Heart left ventricle (tissue), 16 donors: Measurements from ENCODE around the gene CALML5. TPM values are rescaled to one million over a fixed set of nuclear protein-coding genes. Genes with fewer than 3 reads are reported as not detected.

ENCODE experiments used
- ATAC-seq, 4 donors: fragments of 200-7000 bp; cut with Tn5 transposase; one replicate each; pipeline ENCODE4 v1.9.1; 2020 to 2022; ENCODE audit warnings: moderate library complexity in 4 of 4, mild to moderate bottlenecking in 3 of 4, moderate number of reproducible peaks in 1 of 4
- DNase-seq, 5 donors: peaks; one replicate each; pipeline ENCODE4 v3.0.0-alpha.2; 2020
- H3K27ac ChIP-seq, 12 donors: fragments of 200-600 bp; sonication (generic) in 4 of 12; one replicate each; pipeline versions ENCODE4 v1.5.0 to v1.8.0; 2016 to 2022; ENCODE audit warnings: mild to moderate bottlenecking in 2 of 12
- H3K27me3 ChIP-seq, 9 donors: fragments of 200-600 bp; sonication (generic) in 2 of 9; one replicate each; pipeline versions ENCODE4 v1.5.1 to v1.8.0; 2016 to 2022; ENCODE audit warnings: mild to moderate bottlenecking in 3 of 9
- H3K36me3 ChIP-seq, 9 donors: fragments of 200-600 bp; sonication (generic) in 2 of 9; one replicate each; pipeline versions ENCODE4 v1.5.0 to v1.8.0; 2018 to 2022; ENCODE audit warnings: mild to moderate bottlenecking in 2 of 9
- H3K4me1 ChIP-seq, 12 donors: fragments of 200-600 bp; sonication (generic) in 4 of 12; one replicate each; pipeline versions ENCODE4 v1.5.0 to v1.8.0; 2016 to 2022; ENCODE audit warnings: mild to moderate bottlenecking in 3 of 12
- H3K4me3 ChIP-seq, 12 donors: fragments of 200-600 bp; sonication (generic) in 4 of 12; one replicate each; pipeline versions ENCODE4 v1.5.0 to v1.8.0; 2017 to 2022; ENCODE audit warnings: mild to moderate bottlenecking in 9 of 12, moderate library complexity in 4 of 12
- H3K9me3 ChIP-seq, 12 donors: fragments of 200-600 bp; sonication (generic) in 4 of 12; one replicate each; pipeline versions ENCODE4 v1.5.0 to v1.8.0; 2016 to 2022; ENCODE audit warnings: mild to moderate bottlenecking in 1 of 12
- CTCF ChIP-seq, 12 donors: fragments of 200-600 bp; sonication (generic) in 4 of 12; IDR thresholded peaks; one replicate each; pipeline versions ENCODE4 v1.5.0 to v1.8.0; 2018 to 2022; ENCODE audit warnings: antibody characterized with exemption in 12 of 12, mild to moderate bottlenecking in 5 of 12
- POLR2A ChIP-seq, 2 donors: fragments of 450-650 bp; IDR thresholded peaks; one replicate each; pipeline ENCODE4 v1.6.1; 2017; ENCODE audit warnings: antibody characterized with exemption in 2 of 2, mild to moderate bottlenecking in 2 of 2, moderate library complexity in 2 of 2
- WGBS, 4 donors: extraction: QIAGEN DNeasy Blood & Tissue Kit in 2 of 4; methylation state at CpG; one replicate each; pipeline versions ENCODE4 v1.1.5 to v1.1.7; 2013 to 2018; 5-methylcytosine and 5-hydroxymethylcytosine counted together
- intact Hi-C, 10 donors: fragments of 100-400 bp; cut with DNase I; formaldehyde crosslinking; loops; one replicate each; pipeline versions ENCODE4 v1.11.1 to v1.14.2; 2022
- polyA plus RNA-seq, 2 donors: library from polyadenylated mRNA; stranded (reverse); fragments of 200-250 nt; gene quantifications; one replicate each; pipeline ENCODE4 v1.2.3, GENCODE V29; 2013
- total RNA-seq, 9 donors: library from RNA; depleted of rRNA in 2 of 9; stranded (reverse); fragments of >200 nt in 2 of 9; fragmentation: NEBNext Ultra II Directional in 3 of 9; extraction: Animal tissue kit (Norgen Biotek cat#: 25700) in 3 of 9; gene quantifications; one replicate each; pipeline versions ENCODE4 v1.1.0 to v1.2.4, GENCODE V29; 2016 to 2023
- donor health status: ischemic (EF 13 %, LVEDD 7.1; RV severe dilation, severe dysfunction).
- donor health status: healthy with polysubstance abuse.
- donor health status: DM: no; HTN: yes; CAD: no.
- donor health status: DM: no; HTN: no; CAD: no.
- donor health status: ischemic (EF 25% LVEDD 6.9; RV normal size, moderate dysfunction).
- donor health status: ischemic (EF 25% LVEDD 5.7; RV mildly dilated, moderate dysfunction).
- donor health status: healthy.
- donor health status: DM: yes; HTN: yes; CAD: no.
- donor health status: ischemic (EF 35%, LVEDD 5.7; RV mildly dilated, moderate dysfunction).
- donor health status: nonischemic (EF 11% LVEDD 7.7; RV severe dilation, severe dysfunction).
- donor health status: DM: yes; HTN: yes; CAD: no.
- donor health status: PGD.
- donor health status: ischemic (EF 29% LVEDD 5.4; RV normal size, mild dysfunction).
- donor health status: nonischemic (EF 23%, LVEDD 6.1; RV moderate dilation, normal function).

Gene CALML5
- total and polyA plus RNA-seq, 11 donors = not detected

GRCh38 chr10:5467634-5468255 is 31.6 kb downstream of the CALML5 start:
- ATAC-seq (no peak), DNase-seq (no peak)
- intact Hi-C loops = no loop called here
- WGBS, 4 donors = 86 to 94% (median 91%) methylated on average over 6 of the region's 6 CpGs
- H3K4me3 ChIP-seq = no peak overlapping the region
- H3K9me3 ChIP-seq = peaks cover 0 to 12% (median 2%) of the 10 kb centered on the region in 12 donors
- peaks cover 0 to 5% (median 0%) of the 10 kb centered on the region in 12 donors for H3K4me1 ChIP-seq
- no peaks in the 10 kb centered on the region for H3K36me3 ChIP-seq
- no peaks in the 10 kb centered on the region for H3K27me3 ChIP-seq
- H3K27ac ChIP-seq = peak overlapping the region in 1 of 12 donors; percentile 73
- TF ChIP-seq POLR2A (IDR thresholded peaks at IDR 0.05) (no peak), CTCF (IDR thresholded peaks at IDR 0.05) (no peak)

- WGBS, 4 donors = 72 to 82% (median 77%) methylated on average over 8 of the region's 8 CpGs
- Histone ChIP-seq H3K36me3 (no peaks in the 10 kb centered on the region), H3K27me3 (no peaks in the 10 kb centered on the region), H3K9me3 (peaks cover 0 to 12% (median 2%) of the 10 kb centered on the region in 12 donors), H3K4me3 (no peak overlapping the region), H3K4me1 (peaks cover 0 to 5% (median 0%) of the 10 kb centered on the region in 12 donors), H3K27ac (peak overlapping the region in 1 of 12 donors; percentile 73)
- TF ChIP-seq POLR2A (IDR thresholded peaks at IDR 0.05) = no peak
- TF ChIP-seq CTCF (IDR thresholded peaks at IDR 0.05) = no peak
- intact Hi-C loops = no loop called here
- no peak for DNase-seq
- no peak for ATAC-seq
Observed at GRCh38 chr10:5467207-5467535, 32.2 kb downstream of the CALML5 start.

- no peak overlapping the region for H3K4me3 ChIP-seq
- H3K27me3 ChIP-seq = no peaks in the 10 kb centered on the region
- ATAC-seq (peak in 3 of 4 donors; percentile 11 to 45 (median 29)), DNase-seq (no peak)
- no peak for TF ChIP-seq POLR2A (IDR thresholded peaks at IDR 0.05)
- no peak for TF ChIP-seq CTCF (IDR thresholded peaks at IDR 0.05)
- peaks cover 0 to 8% (median 0%) of the 10 kb centered on the region in 12 donors for H3K4me1 ChIP-seq
- intact Hi-C loops = no loop called here
- H3K36me3 ChIP-seq = no peaks in the 10 kb centered on the region
- 62 to 68% (median 64%) methylated on average over 13 to 18 of the region's 18 CpGs for WGBS, 4 donors
- peak overlapping the region in 1 of 12 donors; percentile 73 for H3K27ac ChIP-seq
- peaks cover 0 to 12% (median 2%) of the 10 kb centered on the region in 12 donors for H3K9me3 ChIP-seq
Observed at GRCh38 chr10:5466451-5467206, 32.7 kb downstream of the CALML5 start.

- ATAC-seq (no peak), DNase-seq (no peak)
- H3K4me3 ChIP-seq = no peak overlapping the region
- H3K4me1 ChIP-seq = peaks cover 0 to 10% (median 0%) of the 10 kb centered on the region in 12 donors
- TF ChIP-seq CTCF (IDR thresholded peaks at IDR 0.05) (no peak), POLR2A (IDR thresholded peaks at IDR 0.05) (no peak)
- WGBS, 4 donors = 76 to 82% (median 78%) methylated on average over 12 of the region's 12 CpGs
- H3K27me3 ChIP-seq = no peaks in the 10 kb centered on the region
- H3K36me3 ChIP-seq = no peaks in the 10 kb centered on the region
- peak overlapping the region in 1 of 12 donors; percentile 73 for H3K27ac ChIP-seq
- intact Hi-C loops = no loop called here
- peaks cover 0 to 12% (median 2%) of the 10 kb centered on the region in 12 donors for H3K9me3 ChIP-seq
Observed at GRCh38 chr10:5465976-5466450, 33.4 kb downstream of the CALML5 start.
